Ovary (tissue), 3 donors: ENCODE results near the gene APAF1.

Experiments
- CTCF ChIP-seq, 3 donors: fragments of 450-650 bp in 2 of 3; fragments of 200-600 bp in 1 of 3; IDR thresholded peaks; one replicate each; pipeline versions ENCODE4 v1.5.1 to v1.8.0; 2016 to 2022; ENCODE audit warnings: antibody characterized with exemption in 3 of 3, mild to moderate bottlenecking in 1 of 3
- POLR2A ChIP-seq: fragments of 450-650 bp; IDR thresholded peaks from one replicate; pipeline ENCODE4 v1.6.1; 2017; ENCODE audit warnings: antibody characterized with exemption, mild to moderate bottlenecking, moderate library complexity
- donor health status: DM: no; HTN: no; CAD: no.

GRCh38 chr12:98679611-98680005, 34.5 kb downstream of the APAF1 start:
- TF ChIP-seq CTCF (IDR thresholded peaks at IDR 0.05), result no peak
- no peak for TF ChIP-seq POLR2A
